HUES6 (cell line): ENCODE results near the gene ICOS.

Experiments used
- H3K27ac ChIP-seq: 2 replicates; pipeline ENCODE4 v1.7.0; 2013; ENCODE audit warnings: low read depth, mild to moderate bottlenecking, low read length, inconsistent platforms
- H3K27me3 ChIP-seq: 2 replicates; pipeline ENCODE4 v1.6.1; 2013; ENCODE audit warnings: low read length; ENCODE audit not compliant: control insufficient read depth, insufficient read depth
- H3K36me3 ChIP-seq: 2 replicates; pipeline ENCODE4 v1.6.1; 2013; ENCODE audit warnings: low read length; ENCODE audit not compliant: control insufficient read depth, insufficient read depth
- H3K4me1 ChIP-seq: 2 replicates; pipeline ENCODE4 v1.6.1; 2013; ENCODE audit warnings: low read length; ENCODE audit not compliant: control insufficient read depth, insufficient read depth
- H3K4me3 ChIP-seq: 2 replicates; pipeline ENCODE4 v1.5.1; 2013; ENCODE audit warnings: low read depth, low read length
- H3K9ac ChIP-seq: one replicate; pipeline ENCODE4 v1.6.1; 2013; ENCODE audit warnings: mild to moderate bottlenecking, low read length
- H3K9me3 ChIP-seq: 2 replicates; pipeline ENCODE4 v1.6.1; 2013; ENCODE audit warnings: low read depth, low read length; ENCODE audit not compliant: control insufficient read depth, insufficient read depth

The ICOS gene

GRCh38 chr2:203936535-203936934, at the start of gene ICOS:
ICOS (plus strand) TSS chr2:203936763; CDS start chr2:203936815, 52 bp downstream.
- Histone ChIP-seq H3K4me1 (peaks cover 8% of the 10 kb centered on the region; the same call in 1 of the 2 replicates), H3K36me3 (no peaks in the 10 kb centered on the region), H3K9me3 (no peaks in the 10 kb centered on the region), H3K4me3 (no peak within 1 kb of the TSS), H3K27ac (no peak within 1 kb of the TSS), H3K9ac (no peak within 1 kb of the TSS), H3K27me3 (no peaks in the 10 kb centered on the region)

- Histone ChIP-seq H3K27me3 (no peaks in the 10 kb centered on the region), H3K4me1 (no peaks in the 10 kb centered on the region), H3K9me3 (0 out of 2 replicates have a peak, but pooled peaks cover 2% of the 10 kb centered on the region), H3K4me3 (no peak overlapping the region), H3K9ac (no peak overlapping the region), H3K36me3 (no peaks in the 10 kb centered on the region), H3K27ac (no peak overlapping the region)
Measured at GRCh38 chr2:203887677-203888076, 48.9 kb upstream of the ICOS start.

- H3K27me3 ChIP-seq = no peaks in the 10 kb centered on the region
- H3K4me3 ChIP-seq = no peak overlapping the region
- 0 out of 2 replicates have a peak, but pooled peaks cover 2% of the 10 kb centered on the region for H3K9me3 ChIP-seq
- no peaks in the 10 kb centered on the region for H3K36me3 ChIP-seq
- no peak overlapping the region for H3K27ac ChIP-seq
- no peaks in the 10 kb centered on the region for H3K4me1 ChIP-seq
- H3K9ac ChIP-seq = no peak overlapping the region
Measured at GRCh38 chr2:203889542-203889941, 47.0 kb upstream of the ICOS start.

GRCh38 chr2:203889944-203890343, 46.6 kb upstream of the ICOS start:
- H3K9ac ChIP-seq = no peak overlapping the region
- no peaks in the 10 kb centered on the region for H3K27me3 ChIP-seq
- no peak overlapping the region for H3K27ac ChIP-seq
- H3K4me1 ChIP-seq = no peaks in the 10 kb centered on the region
- no peak overlapping the region for H3K4me3 ChIP-seq
- 0 out of 2 replicates have a peak, but pooled peaks cover 2% of the 10 kb centered on the region for H3K9me3 ChIP-seq
- H3K36me3 ChIP-seq = no peaks in the 10 kb centered on the region

- H3K4me3 ChIP-seq = no peak overlapping the region
- no peaks in the 10 kb centered on the region for H3K27me3 ChIP-seq
- no peaks in the 10 kb centered on the region for H3K4me1 ChIP-seq
Measured at GRCh38 chr2:203890733-203891132, 45.8 kb upstream of the ICOS start.

GRCh38 chr2:203891474-203891873, 45.1 kb upstream of the ICOS start:
- Histone ChIP-seq H3K9me3 (0 out of 2 replicates have a peak, but pooled peaks cover 2% of the 10 kb centered on the region), H3K36me3 (no peaks in the 10 kb centered on the region), H3K4me3 (no peak overlapping the region), H3K27me3 (no peaks in the 10 kb centered on the region), H3K27ac (no peak overlapping the region), H3K9ac (no peak overlapping the region), H3K4me1 (no peaks in the 10 kb centered on the region)

More at GRCh38 chr2:203890733-203891132, 45.8 kb upstream of the ICOS start:
- H3K9ac ChIP-seq = no peak overlapping the region
- H3K36me3 ChIP-seq = no peaks in the 10 kb centered on the region
- 0 out of 2 replicates have a peak, but pooled peaks cover 2% of the 10 kb centered on the region for H3K9me3 ChIP-seq
- no peak overlapping the region for H3K27ac ChIP-seq

GRCh38 chr2:203892207-203892606, 44.4 kb upstream of the ICOS start:
- H3K4me3 ChIP-seq = no peak overlapping the region
- 0 out of 2 replicates have a peak, but pooled peaks cover 2% of the 10 kb centered on the region for H3K9me3 ChIP-seq
- H3K27me3 ChIP-seq = no peaks in the 10 kb centered on the region
- no peaks in the 10 kb centered on the region for H3K4me1 ChIP-seq
- no peak overlapping the region for H3K9ac ChIP-seq
- H3K36me3 ChIP-seq = no peaks in the 10 kb centered on the region
- H3K27ac ChIP-seq = no peak overlapping the region

GRCh38 chr2:203893401-203893800, 43.2 kb upstream of the ICOS start:
- H3K4me1 ChIP-seq = no peaks in the 10 kb centered on the region

GRCh38 chr2:203893840-203894239, 42.7 kb upstream of the ICOS start:
- H3K27me3 ChIP-seq = no peaks in the 10 kb centered on the region
- H3K9ac ChIP-seq = no peak overlapping the region
- H3K9me3 ChIP-seq = 0 out of 2 replicates have a peak, but pooled peaks cover 2% of the 10 kb centered on the region
- no peak overlapping the region for H3K27ac ChIP-seq
- H3K36me3 ChIP-seq = no peaks in the 10 kb centered on the region
- H3K4me1 ChIP-seq = no peaks in the 10 kb centered on the region
- no peak overlapping the region for H3K4me3 ChIP-seq

More at GRCh38 chr2:203893401-203893800, 43.2 kb upstream of the ICOS start:
- Histone ChIP-seq H3K27me3 (no peaks in the 10 kb centered on the region), H3K9me3 (0 out of 2 replicates have a peak, but pooled peaks cover 2% of the 10 kb centered on the region), H3K9ac (no peak overlapping the region), H3K36me3 (no peaks in the 10 kb centered on the region), H3K4me3 (no peak overlapping the region), H3K27ac (no peak overlapping the region)

- 0 out of 2 replicates have a peak, but pooled peaks cover 2% of the 10 kb centered on the region for H3K9me3 ChIP-seq
- H3K4me3 ChIP-seq = no peak overlapping the region
- H3K27ac ChIP-seq = no peak overlapping the region
- H3K9ac ChIP-seq = no peak overlapping the region
- H3K27me3 ChIP-seq = no peaks in the 10 kb centered on the region
- no peaks in the 10 kb centered on the region for H3K36me3 ChIP-seq
- no peaks in the 10 kb centered on the region for H3K4me1 ChIP-seq
Measured at GRCh38 chr2:203894262-203894661, 42.3 kb upstream of the ICOS start.

GRCh38 chr2:203897544-203897943, 39.0 kb upstream of the ICOS start:
- Histone ChIP-seq H3K9ac (no peak overlapping the region), H3K27ac (no peak overlapping the region), H3K36me3 (no peaks in the 10 kb centered on the region), H3K9me3 (peaks cover 10% of the 10 kb centered on the region; the same call in 1 of the 2 replicates), H3K4me3 (no peak overlapping the region), H3K27me3 (no peaks in the 10 kb centered on the region), H3K4me1 (no peaks in the 10 kb centered on the region)
